ENCODE data around the gene BST1. TPM values are rescaled to one million over a fixed set of nuclear protein-coding genes. Genes with fewer than 3 reads are reported as not detected.
A peak's percentile ranks its signal among the peaks of the same experiment; 100 is the strongest.
"Not testable (repeated sequence)": the region's sequence is repeated elsewhere in the genome, so short reads cannot be mapped to it uniquely, and the experiment has no call there.

BST1 gene
- polyA plus RNA-seq, 3 donors: 140 to 297 (median 266) TPM

GRCh38 chr4:15757054-15757453 lies 54.2 kb downstream of the BST1 start:
- Histone ChIP-seq H3K4me3 (replicated peaks in 1 of 3; ENCODE audit: low read depth in 2 of 3, low read length in 3 of 3) (no peak overlapping the region), H2AFZ (ENCODE audit: insufficient read depth, low read depth, low read length, poor library complexity, severe bottlenecking) (no peak overlapping the region), H3K27me3 (ENCODE audit: control insufficient read depth in 2 of 2, insufficient read depth in 2 of 2, low read length in 2 of 2) (no peaks in the 10 kb centered on the region), H3K9me3 (replicated peaks in 1 of 2; ENCODE audit: control insufficient read depth in 1 of 2, insufficient read depth in 1 of 2, low read length in 2 of 2) (no peaks in the 10 kb centered on the region), H3K4me2 (replicated peaks; ENCODE audit: extremely low read depth, low read length, poor library complexity, severe bottlenecking) (peak overlapping the region; percentile 19), H3K4me1 (ENCODE audit: control insufficient read depth in 1 of 2, insufficient read depth in 2 of 2, low read length in 2 of 2) (peaks cover 26 to 33% of the 10 kb centered on the region in 2 donors), H3K27ac (ENCODE audit: low read depth in 1 of 2, low read length in 2 of 2) (no peak overlapping the region), H4K20me1 (ENCODE audit: insufficient read depth, low read length) (no peaks in the 10 kb centered on the region), H3K9ac (ENCODE audit: insufficient read depth, low read length, poor library complexity, severe bottlenecking) (no peak overlapping the region), H3K36me3 (replicated peaks in 1 of 2; ENCODE audit: control insufficient read depth in 1 of 2, insufficient read depth in 2 of 2, low read length in 2 of 2) (peaks cover 2 to 43% of the 10 kb centered on the region in 2 donors), H3K79me2 (ENCODE audit: insufficient read depth, low read length) (no peaks in the 10 kb centered on the region)
- DNase-seq: no peak
- Mint-ChIP-seq H3K9me3 (peaks cover 0 to 2% (median 0%) of the 10 kb centered on the region in 7 donors), H3K27ac (peak overlapping the region in 4 of 7 donors; percentile 5 to 67 (median 26)), H3K4me1 (peaks cover 39% of the 10 kb centered on the region), H3K36me3 (peaks cover 45 to 56% of the 10 kb centered on the region in 2 donors), H3K4me3 (no peak overlapping the region), H3K27me3 (ENCODE audit: low read depth in 3 of 3) (peaks cover 0 to 3% (median 3%) of the 10 kb centered on the region in 3 donors)
- WGBS (ENCODE audit: insufficient coverage): 100% methylated on average over 1 of the region's 4 CpGs
- TF ChIP-seq CTCF (IDR thresholded peaks at IDR 0.05): no peak
- intact Hi-C loops (cut with micrococcal nuclease): no loop called here

- no peak for DNase-seq
- TF ChIP-seq CTCF (IDR thresholded peaks at IDR 0.05): no peak
- Mint-ChIP-seq H3K9me3 (peaks cover 0 to 5% (median 2%) of the 10 kb centered on the region in 7 donors), H3K4me3 (no peak overlapping the region), H3K27ac (no peak overlapping the region), H3K4me1 (peaks cover 42% of the 10 kb centered on the region), H3K36me3 (peaks cover 39 to 52% of the 10 kb centered on the region in 2 donors), H3K27me3 (ENCODE audit: low read depth in 3 of 3) (peaks cover 0 to 3% (median 2%) of the 10 kb centered on the region in 3 donors)
- H3K36me3 ChIP-seq (replicated peaks in 1 of 2; ENCODE audit: control insufficient read depth in 1 of 2, insufficient read depth in 2 of 2, low read length in 2 of 2): peaks cover 0 to 37% of the 10 kb centered on the region in 2 donors
- H3K27ac ChIP-seq (ENCODE audit: low read depth in 1 of 2, low read length in 2 of 2): no peak overlapping the region
- intact Hi-C loops (cut with micrococcal nuclease): no loop called here
- H3K4me3 ChIP-seq (replicated peaks in 1 of 3; ENCODE audit: low read depth in 2 of 3, low read length in 3 of 3): no peak overlapping the region
- H2AFZ ChIP-seq (ENCODE audit: insufficient read depth, low read depth, low read length, poor library complexity, severe bottlenecking): no peak overlapping the region
- 92% methylated on average over 2 of the region's 4 CpGs for WGBS (ENCODE audit: insufficient coverage)
- no peak overlapping the region for H3K9ac ChIP-seq (ENCODE audit: insufficient read depth, low read length, poor library complexity, severe bottlenecking)
- no peak overlapping the region for H3K4me2 ChIP-seq (replicated peaks; ENCODE audit: extremely low read depth, low read length, poor library complexity, severe bottlenecking)
- no peaks in the 10 kb centered on the region for H3K79me2 ChIP-seq (ENCODE audit: insufficient read depth, low read length)
- H3K27me3 ChIP-seq (ENCODE audit: control insufficient read depth in 2 of 2, insufficient read depth in 2 of 2, low read length in 2 of 2): no peaks in the 10 kb centered on the region
- no peaks in the 10 kb centered on the region for H4K20me1 ChIP-seq (ENCODE audit: insufficient read depth, low read length)
- H3K9me3 ChIP-seq (replicated peaks in 1 of 2; ENCODE audit: control insufficient read depth in 1 of 2, insufficient read depth in 1 of 2, low read length in 2 of 2): no peaks in the 10 kb centered on the region
- peaks cover 26 to 33% of the 10 kb centered on the region in 2 donors for H3K4me1 ChIP-seq (ENCODE audit: control insufficient read depth in 1 of 2, insufficient read depth in 2 of 2, low read length in 2 of 2)
These were observed 55.4 kb downstream of the BST1 start for GRCh38 chr4:15758294-15758693.

- H3K9me3 Mint-ChIP-seq; H3K27ac Mint-ChIP-seq; H3K4me1 ChIP-seq (ENCODE audit: control insufficient read depth in 1 of 2, insufficient read depth in 2 of 2, low read length in 2 of 2); DNase-seq; H2AFZ ChIP-seq (ENCODE audit: insufficient read depth, low read depth, low read length, poor library complexity, severe bottlenecking); H3K27me3 ChIP-seq (ENCODE audit: control insufficient read depth in 2 of 2, insufficient read depth in 2 of 2, low read length in 2 of 2); H4K20me1 ChIP-seq (ENCODE audit: insufficient read depth, low read length); H3K4me3 ChIP-seq (replicated peaks in 1 of 3; ENCODE audit: low read depth in 2 of 3, low read length in 3 of 3); H3K4me2 ChIP-seq (replicated peaks; ENCODE audit: extremely low read depth, low read length, poor library complexity, severe bottlenecking); H3K27me3 Mint-ChIP-seq (ENCODE audit: low read depth in 3 of 3); H3K79me2 ChIP-seq (ENCODE audit: insufficient read depth, low read length); H3K27ac ChIP-seq (ENCODE audit: low read depth in 1 of 2, low read length in 2 of 2); intact Hi-C loops (cut with micrococcal nuclease); H3K9me3 ChIP-seq (replicated peaks in 1 of 2; ENCODE audit: control insufficient read depth in 1 of 2, insufficient read depth in 1 of 2, low read length in 2 of 2); H3K4me3 Mint-ChIP-seq; H3K9ac ChIP-seq (ENCODE audit: insufficient read depth, low read length, poor library complexity, severe bottlenecking): not testable (repeated sequence)
- Mint-ChIP-seq H3K36me3 (peaks cover 34 to 48% of the 10 kb centered on the region in 2 donors), H3K4me1 (peaks cover 16% of the 10 kb centered on the region)
- peaks cover 0 to 30% of the 10 kb centered on the region in 2 donors for H3K36me3 ChIP-seq (replicated peaks in 1 of 2; ENCODE audit: control insufficient read depth in 1 of 2, insufficient read depth in 2 of 2, low read length in 2 of 2)
These were observed 59.6 kb downstream of the BST1 start for GRCh38 chr4:15762460-15762859.
